K562 (cell line): Measurements from ENCODE around the gene ZNF324B. TPM values are rescaled to one million over a fixed set of nuclear protein-coding genes. Genes with fewer than 3 reads are reported as not detected.

Source experiments
- BCOR ChIP-seq: fragments of 450-650 bp; IDR thresholded peaks from 2 replicates; pipeline ENCODE4 v1.6.1; 2016
- CREB5 ChIP-seq: fragments of 250-450 bp; sonication (Bioruptor Pico); IDR thresholded peaks from 2 replicates; pipeline ENCODE4 v1.5.0; 2020; ENCODE audit warnings: mild to moderate bottlenecking
- KLF13 ChIP-seq: fragments of 450-650 bp; IDR thresholded peaks from 2 replicates; pipeline ENCODE4 v1.6.1; 2016; ENCODE audit warnings: missing genetic modification characterization, low read depth, mild to moderate bottlenecking, missing compliant biosample characterization, moderate library complexity, borderline replicate concordance
- MECOM ChIP-seq: fragments of 250-450 bp; sonication (Bioruptor Pico); IDR thresholded peaks from 2 replicates; pipeline ENCODE4 v1.8.0; 2022; ENCODE audit warnings: inconsistent platforms
- MEF2D ChIP-seq: conservative IDR thresholded peaks from 2 replicates; pipeline ENCODE4 v1.6.1; 2016; ENCODE audit warnings: low read depth, missing genetic modification characterization, missing compliant biosample characterization
- NKRF ChIP-seq: fragments of 450-650 bp; IDR thresholded peaks from 2 replicates; pipeline ENCODE4 v1.6.1; 2016; ENCODE audit warnings: borderline replicate concordance
- NR2F6 ChIP-seq: fragments of 450-650 bp; formaldehyde crosslinking; IDR thresholded peaks from 2 replicates; pipeline ENCODE4 v1.4.0; 2020; ENCODE audit warnings: mild to moderate bottlenecking
- RBM17 ChIP-seq: fragments of 200-400 bp; formaldehyde crosslinking; IDR thresholded peaks from 2 replicates; pipeline ENCODE4 v1.6.1; 2017; ENCODE audit warnings: low read depth, mild to moderate bottlenecking, low read length, borderline replicate concordance
- SIRT6 ChIP-seq: IDR thresholded peaks from one replicate; pipeline ENCODE4 v1.6.1; 2012; ENCODE audit warnings: low read depth, mild to moderate bottlenecking, control low read depth, inconsistent platforms, low read length, moderate library complexity
- SNAPC5 ChIP-seq: fragments of 250-450 bp; sonication (Bioruptor Pico); IDR thresholded peaks from 2 replicates; pipeline ENCODE4 v1.8.0; 2021; ENCODE audit warnings: moderate library complexity, mild to moderate bottlenecking, inconsistent platforms
- ZFP30 ChIP-seq: fragments of 250-450 bp; sonication (Bioruptor Pico); IDR thresholded peaks from 2 replicates; pipeline ENCODE4 v1.8.0; 2022; ENCODE audit warnings: moderate library complexity, mild to moderate bottlenecking, inconsistent platforms, borderline replicate concordance
- ZNF133 ChIP-seq: fragments of 250-450 bp; sonication (Bioruptor Pico); IDR thresholded peaks from 2 replicates; pipeline ENCODE4 v1.4.0; 2020; ENCODE audit warnings: mild to moderate bottlenecking
- ZNF174 ChIP-seq: fragments of 250-450 bp; sonication (Bioruptor Pico); IDR thresholded peaks from 2 replicates; pipeline ENCODE4 v1.4.0; 2020; ENCODE audit warnings: mild to moderate bottlenecking
- ZNF239 ChIP-seq: fragments of 250-450 bp; sonication (Bioruptor Pico); IDR thresholded peaks from 2 replicates; pipeline ENCODE4 v1.4.0; 2020; ENCODE audit warnings: mild to moderate bottlenecking
- ZNF444 ChIP-seq: fragments of 250-450 bp; sonication (Bioruptor Pico); IDR thresholded peaks from 2 replicates; pipeline ENCODE4 v1.4.0; 2020; ENCODE audit warnings: mild to moderate bottlenecking, moderate library complexity
- ZNF512 ChIP-seq: IDR thresholded peaks from 2 replicates; pipeline ENCODE4 v1.6.1; 2016; ENCODE audit warnings: missing genetic modification characterization, missing compliant biosample characterization
- ZNF592 ChIP-seq: fragments of 450-650 bp; IDR thresholded peaks from 2 replicates; pipeline ENCODE4 v1.6.1; 2017; ENCODE audit warnings: antibody characterized with exemption, mild to moderate bottlenecking
- ZNF780A ChIP-seq: fragments of 250-450 bp; sonication (Bioruptor Pico); IDR thresholded peaks from 2 replicates; pipeline ENCODE4 v1.5.0; 2021; ENCODE audit warnings: mild to moderate bottlenecking
- polyA plus RNA-seq, 8 experiments: library from polyadenylated mRNA; depleted of rRNA in 4 of 8; stranded (reverse) in 5 of 8; unstranded in 3 of 8; fragments of >200 nt; fragmentation: Nextera tagmentation in 2 of 8; fragmentation: Illumina TruSeq in 1 of 8; extraction: Ambion mirVana in 2 of 8; extraction: Trizol in 1 of 8; gene quantifications; 2 replicates each; pipeline versions ENCODE4 v1.2.1 to v1.2.3, GENCODE V29; 2011 to 2014; ENCODE audit warnings: inconsistent platforms in 1 of 8, missing spikeins in 1 of 8
- total RNA-seq, 7 experiments: library from RNA; depleted of rRNA in 6 of 7; stranded (reverse); fragments of >200 nt in 6 of 7; fragmentation: Illumina TruSeq in 2 of 7; extraction: Trizol in 2 of 7; gene quantifications; 2 replicates each; pipeline versions ENCODE4 v1.2.1 to v1.2.3, GENCODE V29; 2011 to 2021; ENCODE audit warnings: low replicate concordance in 1 of 7

The ZNF324B gene
- total and polyA plus RNA-seq, 9 of the 15 experiments (the other 6 are each of a cell fraction or from before 2014, with no cell fraction given), result 0.20 to 13.5 (median 5.7) TPM

GRCh38 chr19:58466089-58466759 is 14.8 kb downstream of the ZNF324B start (continued):
- TF ChIP-seq BCOR, result peak; percentile 66; the same call in 1 of the 2 replicates
- no peak for TF ChIP-seq ZNF444 (CRISPR knock-in tag)
- 0 out of 2 replicates have a peak, but pooled peaks have one; percentile 13 for TF ChIP-seq ZNF512
- 0 out of 2 replicates have a peak, but pooled peaks have one; percentile 38 for TF ChIP-seq NR2F6 (CRISPR knock-in tag)
- TF ChIP-seq ZNF174, result 0 out of 2 replicates have a peak, but pooled peaks have one; percentile 57
- 0 out of 2 replicates have a peak, but pooled peaks have one; percentile 1 for TF ChIP-seq ZNF133
- no peak for TF ChIP-seq ZNF780A (CRISPR knock-in tag)
- no peak for TF ChIP-seq SNAPC5
- TF ChIP-seq KLF13 (tag), result no peak
- 0 out of 2 replicates have a peak, but pooled peaks have one; percentile 31 for TF ChIP-seq MEF2D (tag)
- TF ChIP-seq MECOM (CRISPR knock-in tag), result no peak
- no peak for TF ChIP-seq CREB5 (CRISPR knock-in tag)
- no peak for TF ChIP-seq ZFP30 (CRISPR knock-in tag)
- TF ChIP-seq SIRT6, result no peak
- no peak for TF ChIP-seq ZNF239 (CRISPR knock-in tag)
- TF ChIP-seq NKRF, result no peak
- no peak for TF ChIP-seq RBM17
- no peak for TF ChIP-seq ZNF592
